ENCODE data around the gene ETV1. TPM values are rescaled to one million over a fixed set of nuclear protein-coding genes. Genes with fewer than 3 reads are reported as not detected.

ETV1 gene
- total and polyA plus RNA-seq, 9 of the 15 experiments (the other 6 are each of a cell fraction or from before 2014, with no cell fraction given): 7.2 to 27.4 (median 14.0) TPM

- TF ChIP-seq MGA (IDR thresholded peaks at IDR 0.05): peak; percentile 78
- no peak for TF ChIP-seq CEBPG (CRISPR knock-in tag; IDR thresholded peaks at IDR 0.05)
- no peak; a peak in 1 of 4 replicates for TF ChIP-seq CEBPG (tag; conservative IDR thresholded peaks at IDR 0.05 in 1 of 2, IDR thresholded peaks at IDR 0.05 in 1 of 2)
- TF ChIP-seq RHOXF2B (CRISPR knock-in tag; conservative IDR thresholded peaks at IDR 0.05): no peak
- no peak for TF ChIP-seq HDGF (IDR thresholded peaks at IDR 0.05)
- TF ChIP-seq HDAC1 (IDR thresholded peaks at IDR 0.05): no peak
- no peak for TF ChIP-seq NFIX (CRISPR knock-in tag; IDR thresholded peaks at IDR 0.05; ENCODE audit: low read depth)
- TF ChIP-seq NR0B1 (IDR thresholded peaks at IDR 0.05; ENCODE audit: partially characterized antibody): no peak
- TF ChIP-seq NR2C1 (IDR thresholded peaks at IDR 0.05): no peak
- no peak for TF ChIP-seq NR2C1 (tag; IDR thresholded peaks at IDR 0.05)
- TF ChIP-seq RBM14 (IDR thresholded peaks at IDR 0.05; ENCODE audit: borderline replicate concordance, insufficient read depth, low read depth, low read length): no peak
- TF ChIP-seq FOXP1 (CRISPR knock-in tag; IDR thresholded peaks at IDR 0.05): no peak
- peak; percentile 52 for TF ChIP-seq FOS (IDR thresholded peaks at IDR 0.05; ENCODE audit: extremely low read depth, insufficient read length)
- TF ChIP-seq ATF7 (IDR thresholded peaks at IDR 0.05): 0 out of 2 replicates have a peak, but pooled peaks have one; percentile 21
These were observed 139.2 kb downstream of the ETV1 start (continued) for GRCh38 chr7:13850185-13850752.
